Left ventricle myocardium inferior (tissue), 1 donor: ENCODE measurements around the gene FHIP1A. TPM values are rescaled to one million over a fixed set of nuclear protein-coding genes. Genes with fewer than 3 reads are reported as not detected.
"Not testable (repeated sequence)": the region's sequence is repeated elsewhere in the genome, so short reads cannot be mapped to it uniquely, and the experiment has no call there.

Experiments
- DNase-seq: peaks from one replicate; pipeline ENCODE4 v3.0.0-alpha.2; 2020
- H3K27ac ChIP-seq: fragments of 200-600 bp; replicated peaks from 2 replicates; pipeline ENCODE4 v1.8.0; 2021
- H3K27me3 ChIP-seq: fragments of 200-600 bp; 2 replicates; pipeline ENCODE4 v1.8.0; 2021; ENCODE audit warnings: low read depth
- H3K36me3 ChIP-seq: fragments of 200-600 bp; 2 replicates; pipeline ENCODE4 v1.8.0; 2021
- H3K4me1 ChIP-seq: fragments of 200-600 bp; 2 replicates; pipeline ENCODE4 v1.8.0; 2021
- H3K4me3 ChIP-seq: fragments of 200-600 bp; 2 replicates; pipeline ENCODE4 v1.8.0; 2021; ENCODE audit warnings: mild to moderate bottlenecking, moderate library complexity
- H3K9me3 ChIP-seq: fragments of 200-600 bp; replicated peaks from 2 replicates; pipeline ENCODE4 v1.8.0; 2021
- intact Hi-C: fragments of 100-400 bp; cut with micrococcal nuclease; formaldehyde crosslinking; loops from one replicate; pipeline ENCODE4 v1.11.0; 2022
- total RNA-seq: library from RNA; stranded (reverse); fragmentation: NEBNext Ultra II Directional; extraction: Animal tissue kit (Norgen Biotek cat#: 25700); gene quantifications from one replicate; pipeline ENCODE4 v1.2.1, GENCODE V29; 2021
- TF ChIP-seq, protein P1 (sequence below): fragments of 200-600 bp; IDR thresholded peaks from 2 replicates; pipeline ENCODE4 v1.8.0; 2021; ENCODE audit warnings: antibody characterized with exemption, mild to moderate bottlenecking, borderline replicate concordance
- donor health status: DM: no; HTN: yes; CAD: no; lungs with severe emphysema.

Gene FHIP1A
- total RNA-seq, 1 donor from 2014 or later: 21.4 TPM

DNA sequence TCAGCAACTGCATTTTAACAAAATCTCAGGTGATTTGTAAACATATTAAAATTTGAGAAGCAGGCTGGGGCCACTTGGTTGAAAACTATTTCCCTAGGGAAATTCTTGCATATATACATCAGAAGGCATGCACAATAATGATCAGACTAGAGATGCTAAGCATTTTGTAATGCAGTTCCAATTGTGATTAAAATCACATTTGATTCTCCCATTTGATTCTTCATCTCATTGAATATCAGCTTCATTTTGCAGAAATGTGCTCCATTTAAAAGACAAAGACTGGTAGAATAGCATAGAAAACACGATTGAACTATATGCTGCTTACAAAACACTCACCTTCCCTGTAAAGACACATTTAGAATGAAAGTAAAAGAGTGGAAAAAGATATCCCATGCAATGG lies 32.4 kb upstream of the FHIP1A start:
- H3K27me3 ChIP-seq: no peaks in the 10 kb centered on the region
- H3K4me1 ChIP-seq: no peaks in the 10 kb centered on the region
- DNase-seq: no peak
- intact Hi-C loops: no loop called here
- TF ChIP-seq, protein P1, sequence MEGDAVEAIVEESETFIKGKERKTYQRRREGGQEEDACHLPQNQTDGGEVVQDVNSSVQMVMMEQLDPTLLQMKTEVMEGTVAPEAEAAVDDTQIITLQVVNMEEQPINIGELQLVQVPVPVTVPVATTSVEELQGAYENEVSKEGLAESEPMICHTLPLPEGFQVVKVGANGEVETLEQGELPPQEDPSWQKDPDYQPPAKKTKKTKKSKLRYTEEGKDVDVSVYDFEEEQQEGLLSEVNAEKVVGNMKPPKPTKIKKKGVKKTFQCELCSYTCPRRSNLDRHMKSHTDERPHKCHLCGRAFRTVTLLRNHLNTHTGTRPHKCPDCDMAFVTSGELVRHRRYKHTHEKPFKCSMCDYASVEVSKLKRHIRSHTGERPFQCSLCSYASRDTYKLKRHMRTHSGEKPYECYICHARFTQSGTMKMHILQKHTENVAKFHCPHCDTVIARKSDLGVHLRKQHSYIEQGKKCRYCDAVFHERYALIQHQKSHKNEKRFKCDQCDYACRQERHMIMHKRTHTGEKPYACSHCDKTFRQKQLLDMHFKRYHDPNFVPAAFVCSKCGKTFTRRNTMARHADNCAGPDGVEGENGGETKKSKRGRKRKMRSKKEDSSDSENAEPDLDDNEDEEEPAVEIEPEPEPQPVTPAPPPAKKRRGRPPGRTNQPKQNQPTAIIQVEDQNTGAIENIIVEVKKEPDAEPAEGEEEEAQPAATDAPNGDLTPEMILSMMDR: no peak
- H3K27ac ChIP-seq: no peak overlapping the region
- H3K9me3 ChIP-seq: peaks cover 13% of the 10 kb centered on the region
- no peak overlapping the region for H3K4me3 ChIP-seq
- H3K36me3 ChIP-seq: no peaks in the 10 kb centered on the region

- Histone ChIP-seq H3K27me3 (no peaks in the 10 kb centered on the region), H3K27ac (no peak overlapping the region), H3K9me3 (peaks cover 4% of the 10 kb centered on the region), H3K36me3 (no peaks in the 10 kb centered on the region), H3K4me3 (no peak overlapping the region), H3K4me1 (no peaks in the 10 kb centered on the region)
- no peak for DNase-seq
- intact Hi-C loops: no loop called here
- TF ChIP-seq, protein P1: no peak
These were observed 19.7 kb upstream of the FHIP1A start for GRCh38 chr4:151389311-151389710.

DNA sequence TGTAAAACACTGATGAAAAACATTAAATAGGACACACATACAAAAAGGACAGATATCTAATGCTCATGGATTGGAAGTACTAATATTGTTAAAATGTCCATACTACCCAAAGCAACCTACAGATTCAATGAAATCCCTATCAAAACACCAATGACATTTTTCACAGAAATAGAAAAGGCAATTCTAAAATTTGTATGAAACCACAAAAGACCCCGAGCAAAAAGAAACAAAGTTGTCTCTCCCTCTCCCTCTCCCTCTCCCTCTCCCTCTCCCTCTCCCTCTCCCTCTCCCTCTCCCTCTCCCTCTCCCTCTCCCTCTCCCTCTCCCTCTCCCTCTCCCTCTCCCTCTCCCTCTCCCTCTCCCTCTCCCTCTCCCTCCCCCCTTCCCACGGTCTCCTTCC lies 19.2 kb upstream of the FHIP1A start:
- intact Hi-C loops, DNase-seq, H3K4me3 ChIP-seq, H3K4me1 ChIP-seq, H3K27ac ChIP-seq, H3K36me3 ChIP-seq, H3K27me3 ChIP-seq, H3K9me3 ChIP-seq: not testable (repeated sequence)

DNA sequence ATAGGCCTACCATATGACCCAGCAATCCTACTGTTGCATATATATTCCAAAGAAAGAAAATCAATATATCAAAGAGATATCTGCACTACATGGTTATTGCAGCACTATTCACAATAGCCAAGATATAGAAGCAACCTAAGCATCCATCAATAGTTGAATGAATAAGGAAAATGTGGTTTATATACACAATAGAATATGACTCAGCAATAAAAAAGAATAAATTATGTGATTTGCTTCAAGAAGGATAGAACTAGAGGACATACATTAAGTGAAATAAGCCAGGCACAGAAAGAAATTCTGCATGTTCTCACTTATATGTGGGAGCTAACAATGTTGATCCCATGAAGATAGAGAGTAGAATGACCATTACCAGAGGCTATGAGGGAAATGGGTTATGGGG lies 13.1 kb upstream of the FHIP1A start:
- no peaks in the 10 kb centered on the region for H3K4me1 ChIP-seq
- no peaks in the 10 kb centered on the region for H3K36me3 ChIP-seq
- no peak overlapping the region for H3K27ac ChIP-seq
- DNase-seq: no peak
- intact Hi-C loops: no loop called here
- peaks cover 4% of the 10 kb centered on the region for H3K9me3 ChIP-seq
- no peaks in the 10 kb centered on the region for H3K27me3 ChIP-seq
- TF ChIP-seq, protein P1: no peak
- H3K4me3 ChIP-seq: no peak overlapping the region

- H3K27ac ChIP-seq: no peak overlapping the region
- H3K4me1 ChIP-seq: no peaks in the 10 kb centered on the region
- H3K27me3 ChIP-seq: no peaks in the 10 kb centered on the region
- intact Hi-C loops: no loop called here
- H3K36me3 ChIP-seq: no peaks in the 10 kb centered on the region
- H3K4me3 ChIP-seq: no peak overlapping the region
- TF ChIP-seq, protein P1: no peak
- H3K9me3 ChIP-seq: no peaks in the 10 kb centered on the region
- DNase-seq: no peak
These were observed 8.6 kb upstream of the FHIP1A start for GRCh38 chr4:151400343-151400742.

DNA sequence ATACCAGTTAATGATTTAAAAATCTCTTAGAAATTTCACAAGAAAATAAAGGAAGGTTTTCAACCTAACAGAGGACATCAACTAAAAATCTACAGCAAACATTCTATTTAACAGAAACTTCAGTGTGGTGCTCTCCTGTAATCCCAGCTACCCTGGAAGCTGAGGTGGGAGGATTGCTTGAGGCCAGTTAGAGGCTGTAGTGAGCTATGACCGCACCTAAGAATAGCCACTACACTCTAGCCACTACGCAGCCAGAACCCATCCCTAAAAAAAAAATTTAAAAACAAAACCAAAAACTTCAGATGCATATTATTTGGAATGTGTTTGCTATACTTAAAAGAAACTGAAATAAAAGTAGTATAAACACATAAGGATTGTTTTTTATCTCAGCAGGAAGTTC lies 7.2 kb upstream of the FHIP1A start:
- Histone ChIP-seq H3K27ac (no peak overlapping the region), H3K27me3 (no peaks in the 10 kb centered on the region), H3K9me3 (no peaks in the 10 kb centered on the region), H3K36me3 (no peaks in the 10 kb centered on the region), H3K4me3 (no peak overlapping the region), H3K4me1 (no peaks in the 10 kb centered on the region)
- intact Hi-C loops: no loop called here
- no peak for DNase-seq
- TF ChIP-seq, protein P1: no peak
